GM13976 (cell line): ENCODE measurements around the gene KIAA1143.
A peak's percentile ranks its signal among the peaks of the same experiment; 100 is the strongest.

Source experiments
- DNase-seq: peaks from one replicate; pipeline ENCODE4 v3.0.0; 2012; ENCODE audit warnings: low spot score
- in situ Hi-C: fragments of 300-500 bp; cut with MboI; formaldehyde crosslinking; loops from one replicate; pipeline ENCODE4 v1.12.0; 2022; ENCODE audit warnings: low sequenced_read_pairs, mixed read lengths, inconsistent platforms; ENCODE audit not compliant: unreplicated experiment
- TF ChIP-seq, protein P1 (sequence below): IDR thresholded peaks from 2 replicates; pipeline ENCODE4 v1.5.1; 2012; ENCODE audit warnings: borderline replicate concordance, mild to moderate bottlenecking; ENCODE audit not compliant: insufficient read depth; ENCODE audit errors: extremely low read depth, missing control alignments, control extremely low read depth

KIAA1143 gene

DNA sequence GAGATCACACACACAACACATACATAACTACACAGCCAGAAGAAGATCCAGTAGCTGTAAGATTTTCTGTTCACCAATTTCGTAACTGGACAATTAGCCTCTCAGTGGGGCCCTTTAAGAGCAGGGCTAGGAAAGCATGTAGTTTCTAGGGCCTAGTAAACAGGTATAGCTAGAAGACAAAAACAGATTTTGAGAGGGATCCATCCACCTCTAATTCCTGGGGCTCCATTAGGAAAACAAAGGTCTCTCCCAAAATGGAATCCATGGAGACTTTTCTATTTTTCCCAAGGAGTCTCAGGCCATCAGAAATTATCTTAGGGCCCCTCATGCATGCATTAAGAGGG is 10.7 kb upstream of the KIAA1143 start:
- TF ChIP-seq, protein P1, sequence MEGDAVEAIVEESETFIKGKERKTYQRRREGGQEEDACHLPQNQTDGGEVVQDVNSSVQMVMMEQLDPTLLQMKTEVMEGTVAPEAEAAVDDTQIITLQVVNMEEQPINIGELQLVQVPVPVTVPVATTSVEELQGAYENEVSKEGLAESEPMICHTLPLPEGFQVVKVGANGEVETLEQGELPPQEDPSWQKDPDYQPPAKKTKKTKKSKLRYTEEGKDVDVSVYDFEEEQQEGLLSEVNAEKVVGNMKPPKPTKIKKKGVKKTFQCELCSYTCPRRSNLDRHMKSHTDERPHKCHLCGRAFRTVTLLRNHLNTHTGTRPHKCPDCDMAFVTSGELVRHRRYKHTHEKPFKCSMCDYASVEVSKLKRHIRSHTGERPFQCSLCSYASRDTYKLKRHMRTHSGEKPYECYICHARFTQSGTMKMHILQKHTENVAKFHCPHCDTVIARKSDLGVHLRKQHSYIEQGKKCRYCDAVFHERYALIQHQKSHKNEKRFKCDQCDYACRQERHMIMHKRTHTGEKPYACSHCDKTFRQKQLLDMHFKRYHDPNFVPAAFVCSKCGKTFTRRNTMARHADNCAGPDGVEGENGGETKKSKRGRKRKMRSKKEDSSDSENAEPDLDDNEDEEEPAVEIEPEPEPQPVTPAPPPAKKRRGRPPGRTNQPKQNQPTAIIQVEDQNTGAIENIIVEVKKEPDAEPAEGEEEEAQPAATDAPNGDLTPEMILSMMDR = no peak
- DNase-seq = no peak
- in situ Hi-C loops = no loop called here

DNA sequence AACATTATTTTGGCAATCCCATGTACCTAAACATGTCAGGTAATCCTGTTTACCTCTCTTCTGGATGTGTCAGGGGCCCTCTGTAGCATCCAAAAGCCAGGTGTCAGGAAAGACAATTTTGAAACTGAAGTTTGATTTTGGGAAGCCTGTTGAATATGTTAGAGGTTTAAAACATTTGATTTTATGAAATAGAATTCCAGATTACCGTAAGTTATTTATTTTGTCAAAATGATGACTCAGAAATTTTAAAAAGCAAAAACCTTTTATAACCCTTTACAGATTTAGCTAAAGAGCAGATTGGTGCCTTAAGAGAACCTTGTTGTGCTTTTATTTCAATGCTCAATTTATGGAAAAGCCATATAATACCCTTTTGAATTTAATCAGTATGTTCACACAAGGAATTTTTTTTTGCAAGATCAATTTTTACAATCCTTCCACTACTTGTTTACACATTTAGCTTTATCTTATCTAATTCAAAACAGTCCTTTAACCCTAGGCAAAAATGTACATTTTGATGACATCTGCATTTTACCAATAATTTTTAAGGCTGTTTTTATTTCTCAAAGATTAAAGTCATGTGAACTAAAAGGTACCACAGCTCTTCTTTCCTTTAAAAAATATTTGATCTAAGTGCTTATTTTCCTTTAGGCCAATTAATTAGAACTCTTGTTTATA is 10.1 kb upstream of the KIAA1143 start:
- DNase-seq = no peak
- in situ Hi-C loops = no loop called here
- TF ChIP-seq, protein P1 = no peak

DNA sequence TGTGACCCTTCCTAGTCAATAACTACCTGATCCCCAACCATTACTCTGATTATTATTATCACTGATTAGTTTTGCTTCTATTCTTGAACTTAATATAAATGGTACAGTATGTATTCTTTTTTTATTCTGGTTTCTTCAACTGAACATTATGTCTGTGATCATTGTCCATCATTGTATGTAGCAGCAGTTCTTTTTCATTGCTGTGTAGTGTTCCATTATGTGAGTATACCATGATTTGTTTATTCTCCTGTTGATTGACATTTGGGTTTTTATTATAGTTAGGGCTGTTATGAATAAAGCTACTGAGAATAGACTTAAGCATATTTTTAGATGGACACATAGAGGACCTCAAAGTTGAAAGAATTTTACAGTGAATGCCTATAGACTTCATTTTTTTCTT is 2.8 kb upstream of the KIAA1143 start:
- DNase-seq = no peak
- in situ Hi-C loops = no loop called here
- TF ChIP-seq, protein P1 = no peak

DNA sequence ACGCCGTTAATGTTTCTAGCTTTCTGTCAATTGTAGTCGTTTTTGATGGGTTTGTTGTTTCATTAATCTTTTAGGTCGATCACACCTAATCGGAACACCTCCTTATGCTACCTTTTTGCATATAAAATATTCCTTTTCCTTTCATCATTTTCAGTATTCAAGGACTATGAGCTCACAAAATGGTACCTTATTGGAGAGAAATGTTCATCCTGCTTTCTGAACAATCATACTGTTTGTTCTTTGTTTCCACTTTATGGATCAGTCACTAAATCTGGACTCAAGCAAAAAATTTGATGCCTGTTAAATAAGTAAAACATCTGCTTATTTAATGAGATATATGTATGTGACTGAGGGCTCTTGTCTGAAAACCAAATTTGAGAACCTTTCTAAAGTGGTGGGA is 1.3 kb upstream of the KIAA1143 start:
- TF ChIP-seq, protein P1 = no peak
- in situ Hi-C loops = no loop called here
- DNase-seq = no peak

DNA sequence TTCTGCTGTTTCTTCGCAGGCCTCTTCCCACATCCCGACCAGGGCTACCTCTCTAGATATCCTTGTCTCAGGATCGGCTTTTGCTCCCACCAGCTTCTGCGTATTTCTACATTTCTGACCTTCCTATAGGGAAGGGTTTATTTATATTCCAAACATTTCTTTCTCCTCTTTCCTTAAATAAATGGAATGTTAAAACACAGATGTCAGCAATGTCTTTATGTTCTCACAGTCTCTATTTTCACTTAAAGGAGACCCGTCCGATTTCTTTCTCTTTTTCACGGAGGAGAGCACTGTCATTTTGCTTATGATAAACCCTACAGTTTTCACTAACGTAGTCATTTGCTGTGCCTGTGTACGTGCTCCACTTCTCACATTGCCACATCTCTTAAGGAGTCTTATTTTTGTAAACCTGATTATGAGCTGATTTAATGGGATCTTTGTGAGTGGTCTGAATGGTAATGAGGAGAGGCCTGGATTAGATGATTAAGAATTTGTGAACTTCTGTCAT is 805 bp upstream of the KIAA1143 start:
- in situ Hi-C loops = no loop called here
- TF ChIP-seq, protein P1 = no peak
- no peak for DNase-seq

DNA sequence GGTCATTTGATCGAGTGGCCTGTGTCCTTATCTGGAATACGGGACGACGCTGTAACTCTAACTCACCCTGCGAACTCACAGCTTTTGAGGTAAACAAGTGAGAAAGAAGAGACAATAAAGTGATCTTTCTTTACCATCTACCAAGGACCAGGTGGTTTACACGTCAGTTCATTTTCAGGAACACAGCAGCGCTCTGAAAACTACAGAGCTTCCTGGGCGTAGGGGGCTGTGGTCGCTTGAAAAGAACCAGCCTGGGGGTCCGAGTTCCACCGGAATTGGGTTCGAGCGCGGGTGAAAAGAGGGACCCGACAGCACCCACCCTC is 357 bp downstream of the KIAA1143 start:
- TF ChIP-seq, protein P1 = no peak

More for the DNA sequence above, 357 bp downstream of the KIAA1143 start:
- peak; percentile 37 for DNase-seq
- in situ Hi-C loops = no loop called here
